SH-SY5Y (cell line): ENCODE data around the gene FAM83D.

Experiments used
- GATA2 ChIP-seq: IDR thresholded peaks from 2 replicates; pipeline ENCODE4 v1.6.1; 2011; ENCODE audit warnings: mild to moderate bottlenecking, low read depth, low read length
- GATA3 ChIP-seq: IDR thresholded peaks from 2 replicates; pipeline ENCODE4 v1.6.1; 2011; ENCODE audit warnings: low read depth, mild to moderate bottlenecking, low read length, moderate library complexity

The FAM83D gene

GRCh38 chr20:38991814-38992704, 65.8 kb downstream of the FAM83D start:
- no peak for TF ChIP-seq GATA3
- TF ChIP-seq GATA2, result no peak

GRCh38 chr20:38995536-38996044, 69.4 kb downstream of the FAM83D start:
- TF ChIP-seq GATA2 (no peak), GATA3 (no peak)

GRCh38 chr20:38997622-38998021, 71.4 kb downstream of the FAM83D start:
- TF ChIP-seq GATA3 (no peak), GATA2 (no peak)

GRCh38 chr20:38999217-38999616, 73.0 kb downstream of the FAM83D start:
- TF ChIP-seq GATA3 (no peak), GATA2 (no peak)

GRCh38 chr20:38999965-39000910, 74.0 kb downstream of the FAM83D start:
- no peak for TF ChIP-seq GATA3
- no peak for TF ChIP-seq GATA2
